GM23338 (cell line): ENCODE measurements around the gene TNFAIP8L2. TPM values are rescaled to one million over a fixed set of nuclear protein-coding genes. Genes with fewer than 3 reads are reported as not detected.

ENCODE experiments used
- CTCF ChIP-seq, 2 experiments: fragments of 200-600 bp in 1 of 2; sonication (generic) in 1 of 2; conservative IDR thresholded peaks; 2 replicates each; pipeline versions ENCODE4 v1.5.1 to v1.6.1; 2016 to 2017; ENCODE audit warnings: antibody characterized with exemption in 2 of 2, low read depth in 2 of 2, mild to moderate bottlenecking in 2 of 2, moderate library complexity in 1 of 2
- NANOG ChIP-seq: IDR thresholded peaks from 2 replicates; pipeline ENCODE4 v1.6.1; 2016; ENCODE audit warnings: antibody characterized with exemption, borderline replicate concordance
- POLR2AphosphoS5 ChIP-seq: IDR thresholded peaks from 2 replicates; pipeline ENCODE4 v1.6.1; 2016; ENCODE audit warnings: antibody characterized with exemption, low read depth
- STAT1 ChIP-seq: IDR thresholded peaks from one replicate; pipeline ENCODE4 v1.6.1; 2016; ENCODE audit warnings: antibody characterized with exemption; ENCODE audit not compliant: unreplicated experiment
- ZNF331 ChIP-seq: fragments of 250-450 bp; sonication (Bioruptor Pico); IDR thresholded peaks from 2 replicates; pipeline ENCODE4 v1.5.0; 2020; ENCODE audit warnings: low read depth, mild to moderate bottlenecking, moderate library complexity
- ZNF462 ChIP-seq: fragments of 250-450 bp; sonication (Bioruptor Pico); IDR thresholded peaks from 2 replicates; pipeline ENCODE4 v1.5.0; 2020; ENCODE audit warnings: mild to moderate bottlenecking, moderate library complexity
- polyA plus RNA-seq: library from polyadenylated mRNA; unstranded; fragments of >200 nt; fragmentation: Nextera tagmentation; extraction: Ambion mirVana; gene quantifications from 2 replicates; pipeline ENCODE4 v1.2.1, GENCODE V29; 2016
- total RNA-seq: library from RNA; depleted of rRNA; stranded (reverse); fragments of >200 nt; shearing (Covaris generic); gene quantifications from 2 replicates; pipeline ENCODE4 v1.2.3, GENCODE V29; 2014

TNFAIP8L2 gene
- total and polyA plus RNA-seq, 2 experiments from 2014 or later = 0.40 TPM; not detected in 1

- TF ChIP-seq ZNF462 (CRISPR knock-in tag) = no peak
- no peak for TF ChIP-seq NANOG
- TF ChIP-seq POLR2AphosphoS5 = no peak
- no peak for TF ChIP-seq ZNF331
- TF ChIP-seq CTCF (conservative IDR thresholded peaks at IDR 0.05; ENCODE audit: low read depth in 2 of 2) = no peak
- TF ChIP-seq STAT1 = no peak
These were observed 24.0 kb upstream of the TNFAIP8L2 start (continued) for GRCh38 chr1:151132335-151133017.
